GM23338 (cell line): Measurements from ENCODE around the gene CCBE1. TPM values are rescaled to one million over a fixed set of nuclear protein-coding genes. Genes with fewer than 3 reads are reported as not detected.

ENCODE experiments used
- ATAC-seq: fragments of 200-7000 bp; cut with Tn5 transposase; 3 replicates; pipeline ENCODE4 v1.9.1; 2020
- DNase-seq: peaks from one replicate; pipeline ENCODE4 v3.0.0-alpha.2; 2015; ENCODE audit warnings: low spot score
- H2AFZ ChIP-seq: fragments of 200-600 bp; sonication (generic); 2 replicates; pipeline ENCODE4 v1.8.0; 2016; ENCODE audit warnings: antibody characterized with exemption, mild to moderate bottlenecking, moderate library complexity
- H3F3A ChIP-seq: fragments of 200-600 bp; sonication (generic); replicated peaks from 2 replicates; pipeline ENCODE4 v1.8.0; 2017; ENCODE audit warnings: antibody characterized with exemption, mixed run types, low read depth
- H3K27ac ChIP-seq: fragments of 200-600 bp; sonication (generic); 2 replicates; pipeline ENCODE4 v1.6.1; 2016; ENCODE audit warnings: low read depth
- H3K27me3 ChIP-seq: fragments of 200-600 bp; sonication (generic); 2 replicates; pipeline ENCODE4 v1.8.0; 2016; ENCODE audit warnings: mild to moderate bottlenecking, mixed run types, moderate library complexity; ENCODE audit not compliant: insufficient read depth
- H3K36me3 ChIP-seq: fragments of 200-600 bp; sonication (generic); 2 replicates; pipeline ENCODE4 v1.8.0; 2016; ENCODE audit warnings: mild to moderate bottlenecking; ENCODE audit not compliant: insufficient read depth
- H3K4me1 ChIP-seq: fragments of 200-600 bp; sonication (generic); 2 replicates; pipeline ENCODE4 v1.8.0; 2016; ENCODE audit warnings: mild to moderate bottlenecking, moderate library complexity; ENCODE audit not compliant: insufficient read depth
- H3K4me2 ChIP-seq: fragments of 200-600 bp; sonication (generic); 2 replicates; pipeline ENCODE4 v1.7.1; 2017; ENCODE audit warnings: mixed run types
- H3K4me3 ChIP-seq: fragments of 200-600 bp; sonication (generic); 2 replicates; pipeline ENCODE4 v1.6.1; 2016; ENCODE audit warnings: mixed run types
- H3K79me2 ChIP-seq: fragments of 200-600 bp; sonication (generic); replicated peaks from 2 replicates; pipeline ENCODE4 v1.8.0; 2017; ENCODE audit warnings: mild to moderate bottlenecking; ENCODE audit not compliant: insufficient read depth
- H3K9me2 ChIP-seq: fragments of 200-600 bp; sonication (generic); 2 replicates; pipeline ENCODE4 v1.8.0; 2017; ENCODE audit not compliant: insufficient read depth
- H4K20me1 ChIP-seq: fragments of 200-600 bp; sonication (generic); replicated peaks from 2 replicates; pipeline ENCODE4 v1.8.0; 2017; ENCODE audit warnings: mild to moderate bottlenecking; ENCODE audit not compliant: insufficient read depth
- H3K27ac Mint-ChIP-seq: 2 replicates; pipeline ENCODE4 v1.8.0; 2020; ENCODE audit warnings: inconsistent platforms, mild to moderate bottlenecking, moderate library complexity, mixed read lengths
- H3K27me3 Mint-ChIP-seq: 3 replicates; pipeline ENCODE4 v1.8.0; 2022; ENCODE audit warnings: low read depth, mild to moderate bottlenecking, moderate library complexity, mixed read lengths, inconsistent platforms; ENCODE audit not compliant: insufficient read depth, poor library complexity
- H3K36me3 Mint-ChIP-seq: 3 replicates; pipeline ENCODE4 v1.8.0; 2021; ENCODE audit warnings: low read depth, mild to moderate bottlenecking, inconsistent platforms, moderate library complexity, mixed read lengths
- H3K4me1 Mint-ChIP-seq: 3 replicates; pipeline ENCODE4 v1.8.0; 2020; ENCODE audit warnings: mild to moderate bottlenecking, inconsistent platforms, mixed read lengths
- H3K4me3 Mint-ChIP-seq: 3 replicates; pipeline ENCODE4 v1.8.0; 2021; ENCODE audit warnings: moderate library complexity, mild to moderate bottlenecking, inconsistent platforms, mixed read lengths
- H3K9me3 Mint-ChIP-seq: 3 replicates; pipeline ENCODE4 v1.8.0; 2020; ENCODE audit warnings: moderate library complexity, mild to moderate bottlenecking, inconsistent platforms, mixed read lengths
- CTCF ChIP-seq, 2 experiments: fragments of 200-600 bp in 1 of 2; sonication (generic) in 1 of 2; conservative IDR thresholded peaks; 2 replicates each; pipeline versions ENCODE4 v1.5.1 to v1.6.1; 2016 to 2017; ENCODE audit warnings: antibody characterized with exemption in 2 of 2, low read depth in 2 of 2, mild to moderate bottlenecking in 2 of 2, moderate library complexity in 1 of 2
- ETS1 ChIP-seq: IDR thresholded peaks from 2 replicates; pipeline ENCODE4 v1.6.1; 2016; ENCODE audit warnings: antibody characterized with exemption
- EZH2phosphoT487 ChIP-seq: fragments of 200-600 bp; sonication (generic); IDR thresholded peaks from one replicate; pipeline ENCODE4 v1.8.1; 2018; ENCODE audit warnings: antibody characterized with exemption; ENCODE audit not compliant: unreplicated experiment
- NANOG ChIP-seq: IDR thresholded peaks from 2 replicates; pipeline ENCODE4 v1.6.1; 2016; ENCODE audit warnings: antibody characterized with exemption, borderline replicate concordance
- REST ChIP-seq: IDR thresholded peaks from one replicate; pipeline ENCODE4 v1.6.1; 2018; ENCODE audit warnings: antibody characterized with exemption; ENCODE audit not compliant: unreplicated experiment
- STAT1 ChIP-seq: IDR thresholded peaks from one replicate; pipeline ENCODE4 v1.6.1; 2016; ENCODE audit warnings: antibody characterized with exemption; ENCODE audit not compliant: unreplicated experiment
- ZNF114 ChIP-seq: fragments of 250-450 bp; sonication (Bioruptor Pico); IDR thresholded peaks from 2 replicates; pipeline ENCODE4 v1.5.0; 2020; ENCODE audit warnings: mild to moderate bottlenecking, moderate library complexity
- ZNF331 ChIP-seq: fragments of 250-450 bp; sonication (Bioruptor Pico); IDR thresholded peaks from 2 replicates; pipeline ENCODE4 v1.5.0; 2020; ENCODE audit warnings: low read depth, mild to moderate bottlenecking, moderate library complexity
- ZNF462 ChIP-seq: fragments of 250-450 bp; sonication (Bioruptor Pico); IDR thresholded peaks from 2 replicates; pipeline ENCODE4 v1.5.0; 2020; ENCODE audit warnings: mild to moderate bottlenecking, moderate library complexity
- polyA plus RNA-seq: library from polyadenylated mRNA; unstranded; fragments of >200 nt; fragmentation: Nextera tagmentation; extraction: Ambion mirVana; gene quantifications from 2 replicates; pipeline ENCODE4 v1.2.1, GENCODE V29; 2016
- total RNA-seq: library from RNA; depleted of rRNA; stranded (reverse); fragments of >200 nt; shearing (Covaris generic); gene quantifications from 2 replicates; pipeline ENCODE4 v1.2.3, GENCODE V29; 2014

CCBE1 gene
- total and polyA plus RNA-seq, 2 experiments from 2014 or later: 2.1 to 2.6 TPM

GRCh38 chr18:59592624-59593023, 104.6 kb downstream of the CCBE1 start:
- Mint-ChIP-seq H3K36me3 (no peaks in the 10 kb centered on the region), H3K27me3 (no peaks in the 10 kb centered on the region), H3K27ac (no peak overlapping the region), H3K9me3 (no peaks in the 10 kb centered on the region), H3K4me3 (no peak overlapping the region), H3K4me1 (no peaks in the 10 kb centered on the region)
- no peaks in the 10 kb centered on the region for H3K9me2 ChIP-seq
- no peak overlapping the region for H3K4me2 ChIP-seq
- H2AFZ ChIP-seq: no peak overlapping the region
- no peaks in the 10 kb centered on the region for H4K20me1 ChIP-seq
- H3K27ac ChIP-seq: no peak overlapping the region
- H3K4me3 ChIP-seq: no peak overlapping the region
- H3F3A ChIP-seq: no peaks in the 10 kb centered on the region
- TF ChIP-seq CTCF (conservative IDR thresholded peaks at IDR 0.05; ENCODE audit: low read depth in 2 of 2) (no peak), NANOG (no peak), ZNF331 (CRISPR knock-in tag) (no peak), EZH2phosphoT487 (no peak), STAT1 (no peak), ETS1 (no peak), REST (no peak)
- H3K4me1 ChIP-seq: no peaks in the 10 kb centered on the region
- no peaks in the 10 kb centered on the region for H3K27me3 ChIP-seq
- no peak for ATAC-seq
- no peak for DNase-seq
- H3K36me3 ChIP-seq: no peaks in the 10 kb centered on the region
- no peaks in the 10 kb centered on the region for H3K79me2 ChIP-seq

- Histone ChIP-seq H4K20me1 (no peaks in the 10 kb centered on the region), H3K36me3 (no peaks in the 10 kb centered on the region), H3K9me2 (0 out of 2 replicates have a peak, but pooled peaks cover 5% of the 10 kb centered on the region), H3K4me2 (no peak overlapping the region), H3F3A (no peaks in the 10 kb centered on the region), H3K4me3 (no peak overlapping the region), H3K4me1 (no peaks in the 10 kb centered on the region), H2AFZ (no peak overlapping the region), H3K27ac (no peak overlapping the region), H3K79me2 (no peaks in the 10 kb centered on the region), H3K27me3 (no peaks in the 10 kb centered on the region)
- H3K4me3 Mint-ChIP-seq: no peak overlapping the region
- no peak for ATAC-seq
- DNase-seq: no peak
- H3K36me3 Mint-ChIP-seq: no peaks in the 10 kb centered on the region
- no peaks in the 10 kb centered on the region for H3K9me3 Mint-ChIP-seq
- no peak overlapping the region for H3K27ac Mint-ChIP-seq
- H3K27me3 Mint-ChIP-seq: no peaks in the 10 kb centered on the region
- H3K4me1 Mint-ChIP-seq: peaks cover 13% of the 10 kb centered on the region; the same call in 2 of the 3 replicates
- TF ChIP-seq ZNF462 (CRISPR knock-in tag) (no peak), ZNF114 (CRISPR knock-in tag) (no peak), NANOG (no peak)
Measured at GRCh38 chr18:59582395-59582794, 114.8 kb downstream of the CCBE1 start.
